ENCODE results near the gene FRG2.
"Not testable (repeated sequence)": the region's sequence is repeated elsewhere in the genome, so short reads cannot be mapped to it uniquely, and the experiment has no call there.

Gene FRG2

DNA sequence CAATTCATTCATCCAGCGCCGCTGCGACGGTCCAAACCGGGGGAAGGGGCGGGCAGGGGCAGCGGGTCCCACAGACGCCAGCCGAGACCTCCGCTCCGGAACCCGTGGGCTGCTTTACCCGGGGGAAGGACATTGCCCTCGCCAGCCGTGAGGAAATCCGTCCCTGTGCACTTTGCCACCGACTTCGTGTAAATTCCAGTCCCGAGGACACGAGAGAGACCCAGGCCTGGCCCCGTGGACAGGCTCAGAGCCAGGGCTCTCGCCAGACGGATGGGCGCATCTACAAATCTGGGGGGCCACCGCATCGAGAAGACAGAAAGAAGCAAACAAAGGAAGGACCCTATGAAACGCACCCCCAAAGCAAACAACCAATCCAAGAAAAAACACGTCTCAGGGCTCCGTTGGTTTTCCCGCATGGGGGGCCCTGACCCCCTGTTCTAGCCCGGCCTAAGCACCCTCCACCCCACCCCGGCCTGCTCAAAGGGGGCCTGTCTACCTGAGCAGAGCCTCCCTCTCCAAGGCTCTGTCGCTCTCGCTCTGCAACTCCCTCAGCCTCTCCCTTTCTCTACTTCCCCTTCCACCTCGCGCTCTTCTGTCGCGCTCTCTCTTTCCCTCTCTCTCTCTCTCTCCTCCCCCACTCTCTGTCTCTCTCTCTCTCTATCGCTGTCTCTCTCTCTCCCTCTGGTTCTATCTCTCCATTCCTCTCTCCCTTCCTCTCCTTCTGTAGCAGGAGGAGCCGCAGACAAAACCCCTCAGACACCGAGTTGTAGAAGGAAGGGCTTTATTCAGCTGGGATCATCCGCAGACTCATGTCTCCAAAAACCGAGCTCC, 11.3 kb downstream of the FRG2 start:
- DNase-seq = no peak

DNA sequence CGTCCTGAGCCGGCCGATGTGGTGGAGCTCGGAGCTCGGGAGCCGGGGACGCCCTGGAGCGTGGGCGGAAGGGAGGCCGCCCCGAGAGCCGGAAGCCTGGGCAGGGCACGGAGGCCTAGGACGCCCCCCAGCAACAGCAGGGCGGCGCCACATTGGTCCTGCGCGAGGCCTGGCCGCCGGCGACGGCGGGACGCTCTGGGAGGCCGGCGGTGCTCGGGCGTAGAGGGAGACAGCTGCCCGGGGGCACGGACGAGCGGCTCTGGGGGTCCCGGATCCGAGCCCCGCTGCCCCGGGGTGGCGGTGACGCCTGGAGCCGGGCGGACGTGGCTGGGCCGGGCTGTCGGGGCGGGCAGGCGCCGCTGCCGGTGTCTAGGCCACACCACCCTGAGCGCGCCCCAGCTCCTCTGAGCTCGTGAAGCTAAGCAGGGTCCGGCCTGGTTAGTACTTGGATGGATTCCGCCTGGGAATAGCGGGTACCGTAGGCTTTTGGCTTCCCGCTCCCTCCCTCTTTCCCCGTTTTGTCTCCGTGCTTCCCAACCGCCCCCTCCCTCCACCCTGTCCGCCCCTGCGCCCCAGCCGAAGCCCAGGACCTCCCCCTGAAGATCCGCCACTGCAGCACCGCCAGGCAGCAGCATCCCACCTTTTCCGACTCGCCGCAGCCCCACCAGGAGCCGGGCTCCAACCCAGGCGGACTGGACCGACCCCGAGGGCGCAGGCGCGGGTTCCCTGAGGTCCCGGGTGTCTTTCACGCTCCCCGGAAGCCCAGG, 12.1 kb downstream of the FRG2 start:
- no peak for DNase-seq

DNA sequence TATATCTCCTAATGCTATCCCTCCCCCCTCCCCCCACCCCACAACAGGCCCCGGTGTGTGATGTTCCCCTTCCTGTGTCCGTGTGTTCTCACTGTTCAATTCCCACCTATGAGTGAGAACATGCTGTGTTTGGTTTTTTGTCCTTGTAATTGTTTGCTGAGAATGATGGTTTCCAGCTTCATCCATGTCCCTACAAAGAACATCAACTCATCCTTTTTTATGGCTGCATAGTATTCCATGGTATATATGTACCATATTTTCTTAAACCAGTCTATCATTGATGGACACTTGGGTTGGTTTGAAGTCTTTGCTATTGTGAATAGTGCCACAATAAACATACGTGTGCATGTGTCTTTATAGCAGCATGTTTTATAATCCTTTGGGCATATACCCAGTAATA, 37.1 kb downstream of the FRG2 start:
- not testable (repeated sequence) for DNase-seq

DNA sequence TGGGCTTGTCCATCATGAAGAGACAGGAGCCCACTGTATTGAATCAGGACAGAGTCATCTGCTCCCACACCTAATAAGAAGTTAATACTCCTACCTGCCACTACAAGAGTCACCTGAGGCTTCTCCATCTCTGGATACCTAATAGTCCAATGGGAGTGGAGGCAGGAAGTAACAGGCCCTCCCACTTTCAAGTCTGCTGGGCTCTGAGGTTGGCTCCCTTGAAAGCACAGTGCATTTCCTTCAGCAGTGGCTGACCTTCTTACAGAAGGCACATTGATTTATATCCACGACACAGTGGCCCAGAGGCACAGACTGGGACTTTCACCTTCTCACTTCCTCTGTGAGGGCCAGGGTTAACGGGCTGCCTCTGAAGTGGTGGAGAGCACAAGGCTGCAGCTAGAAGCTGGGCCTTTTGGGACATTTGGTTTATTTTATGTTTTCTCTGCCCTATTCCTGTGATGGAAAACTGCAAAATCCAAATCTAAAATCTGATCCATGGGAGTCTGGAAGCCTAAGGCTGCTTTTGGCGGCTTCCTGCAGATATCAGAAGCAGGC, 38.1 kb downstream of the FRG2 start:
- DNase-seq = no peak

DNA sequence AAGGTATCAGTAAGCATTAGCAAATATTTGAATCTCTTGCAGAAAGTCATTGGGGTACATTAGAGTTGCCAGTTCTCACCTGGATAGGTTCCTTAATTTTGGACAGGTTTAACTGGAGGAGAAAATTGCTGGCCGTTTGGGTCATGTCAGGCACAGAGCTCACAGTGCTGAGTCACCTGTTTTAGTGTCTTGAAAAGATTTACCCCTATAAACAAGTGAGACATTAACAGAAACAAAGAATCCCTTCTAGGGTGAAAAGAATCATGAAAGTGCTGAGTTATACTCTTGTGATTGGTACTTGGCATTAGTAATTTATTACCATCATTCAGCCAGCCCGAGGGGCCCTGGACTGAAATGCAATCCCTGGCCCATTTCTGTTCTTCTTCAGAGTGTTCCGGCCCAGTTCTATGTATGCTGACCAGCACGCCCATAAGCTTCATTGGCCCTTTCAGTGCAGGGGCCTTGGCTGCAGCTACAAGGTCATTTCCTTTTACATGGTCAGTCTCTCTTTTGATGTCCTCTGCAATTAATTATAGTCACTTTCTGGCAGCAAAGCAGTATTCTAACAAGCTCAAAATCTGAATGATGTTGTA, 41.3 kb downstream of the FRG2 start:
- DNase-seq = not testable (repeated sequence)

DNA sequence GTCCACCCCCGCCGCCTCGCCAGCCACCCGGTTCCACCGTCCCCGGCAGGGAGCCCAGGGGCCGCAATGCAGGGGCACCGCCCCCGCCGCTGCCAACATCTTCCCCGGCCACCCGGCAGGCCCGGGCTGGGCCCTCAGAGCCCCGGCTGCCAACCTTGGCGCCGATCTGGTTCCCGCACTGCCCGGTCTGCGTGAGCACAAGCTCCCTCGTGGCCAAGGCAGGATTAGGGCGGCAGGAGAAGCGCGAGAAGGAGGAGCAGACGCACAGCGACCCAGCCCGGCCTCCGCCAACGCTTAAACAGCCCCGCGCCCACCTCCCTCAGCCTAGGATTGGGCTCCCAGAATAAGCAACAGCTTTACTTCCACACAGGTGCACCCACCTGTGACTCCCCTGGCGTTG, 42.4 kb downstream of the FRG2 start:
- not testable (repeated sequence) for DNase-seq

DNA sequence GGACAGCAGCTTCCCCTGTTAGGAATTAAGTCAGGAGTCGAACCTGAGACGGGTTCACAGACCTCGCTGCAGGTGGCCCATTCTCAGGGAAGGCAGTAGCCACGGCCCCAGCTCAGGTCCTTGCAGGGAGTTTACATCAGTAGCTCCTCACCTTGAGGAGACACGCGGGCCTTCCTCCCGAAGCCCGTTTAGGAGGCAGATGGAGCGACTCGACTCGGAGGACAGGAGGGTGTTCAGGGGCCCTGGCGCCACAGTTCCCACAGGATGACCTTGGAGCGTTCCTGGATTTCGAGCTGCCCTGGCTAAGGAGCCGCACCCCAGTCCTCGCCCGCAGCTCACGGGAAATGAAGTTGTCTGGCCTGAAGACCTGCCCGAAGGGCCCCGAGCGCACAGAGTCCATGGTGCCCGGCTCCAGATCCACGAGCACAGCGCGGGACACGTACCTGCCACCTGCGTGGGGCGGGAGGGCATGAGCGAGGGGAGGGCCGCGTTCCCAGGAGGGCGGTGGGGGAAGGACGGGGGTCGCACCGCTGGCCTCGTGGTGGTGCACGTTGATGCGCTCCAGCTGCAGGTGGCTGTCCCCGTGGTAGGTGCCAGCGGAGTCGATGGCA, 43.0 kb downstream of the FRG2 start:
- DNase-seq = not testable (repeated sequence)

DNA sequence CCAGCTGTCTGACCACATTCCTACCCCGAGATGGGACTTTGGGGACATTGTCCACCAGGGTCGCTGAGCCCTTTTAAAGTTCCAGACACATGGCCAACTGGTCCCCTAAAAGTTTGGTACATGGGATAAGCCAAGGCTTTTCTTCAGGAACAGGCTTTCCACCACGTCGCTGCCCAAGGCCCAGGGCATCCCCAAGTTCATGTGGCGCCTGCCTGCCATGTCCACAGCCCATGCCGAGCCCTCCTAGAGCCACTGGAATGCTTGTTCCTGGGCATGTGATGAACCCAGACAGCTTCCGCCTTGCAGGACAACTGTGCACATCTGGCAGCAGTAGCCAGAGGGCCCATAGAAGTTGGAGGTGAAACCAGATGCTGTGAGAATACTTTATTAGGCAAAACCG, 45.1 kb downstream of the FRG2 start:
- no peak for DNase-seq

DNA sequence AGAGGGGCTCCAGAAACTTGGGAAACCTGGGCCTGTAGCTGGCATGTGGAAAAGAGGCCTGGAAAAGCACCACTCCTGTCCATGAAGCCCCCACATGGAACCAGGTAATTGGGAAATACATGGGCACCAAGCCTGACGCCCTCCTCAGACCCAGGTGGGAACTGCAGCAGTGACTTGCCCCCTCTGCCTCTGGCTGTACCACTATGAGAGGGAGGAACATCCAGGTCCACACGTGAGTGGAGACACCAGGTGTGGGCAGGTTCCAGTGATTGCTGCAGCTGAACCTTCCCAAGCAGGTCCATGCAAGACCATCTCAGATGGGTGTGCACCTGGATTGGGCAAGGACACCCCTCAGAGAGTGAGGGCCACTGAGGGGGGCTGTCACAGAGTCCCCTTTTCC, 46.8 kb downstream of the FRG2 start:
- not testable (repeated sequence) for DNase-seq

DNA sequence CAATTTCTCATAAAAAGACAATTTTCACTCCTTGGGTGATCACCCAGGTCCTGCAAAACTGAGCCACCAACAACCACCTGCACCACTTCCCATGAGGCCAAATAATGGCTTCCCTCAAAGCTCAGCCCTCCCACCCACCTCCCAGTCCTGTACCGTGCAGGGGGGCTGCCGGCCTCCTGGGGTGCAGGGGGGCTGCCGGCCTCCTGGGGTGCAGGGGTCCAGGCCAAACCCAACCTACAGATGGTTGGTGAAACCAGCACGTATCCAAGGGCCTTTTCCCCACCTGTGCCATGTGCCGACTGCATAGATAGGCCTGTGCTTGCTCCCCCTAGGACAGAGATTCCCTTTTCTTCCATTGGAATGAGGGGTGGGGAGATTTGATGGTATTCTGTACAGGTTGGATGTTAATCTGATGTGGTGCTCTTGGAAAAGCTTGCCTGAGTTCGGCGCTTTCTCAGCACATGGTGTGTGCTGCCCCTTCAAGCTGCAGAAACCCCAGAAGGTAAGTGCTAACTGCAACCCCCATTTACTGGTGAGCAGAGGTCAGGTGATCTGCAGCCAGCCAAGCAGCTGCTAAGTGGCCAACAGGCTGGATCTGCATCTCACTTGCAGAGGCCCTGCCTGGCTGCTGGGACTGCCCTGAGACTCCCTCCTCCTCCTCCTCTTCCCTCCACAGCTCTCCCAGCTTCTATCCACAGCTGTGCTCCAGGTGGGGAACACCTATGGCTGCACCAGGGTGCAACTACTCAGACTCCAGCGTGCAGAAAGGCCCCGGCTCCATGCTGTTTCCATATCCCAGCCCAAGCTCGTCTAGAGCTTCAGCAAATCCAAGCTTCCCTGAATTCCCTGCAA, 47.6 kb downstream of the FRG2 start:
- no peak for DNase-seq
